ENCODE measurements around the gene CSF2RB.

CSF2RB gene

GRCh38 chr22:36937319-36938027 is 24.0 kb downstream of the CSF2RB start:
- no peak for TF ChIP-seq Cebpa-rat (IDR thresholded peaks at IDR 0.05)
- no peak overlapping the region for H3K4me3 ChIP-seq
- H4K20me1 ChIP-seq: peaks cover 0 to 15% (median 0%) of the 10 kb centered on the region in 11 experiments; a peak in 4 of 22 replicates
- H3K27ac ChIP-seq: no peak overlapping the region
- H3K9ac ChIP-seq: no peak overlapping the region
- H3K4me1 ChIP-seq: peaks cover 11 to 49% (median 24%) of the 10 kb centered on the region in 10 experiments
- H3K36me3 ChIP-seq: peaks cover 9 to 61% (median 49%) of the 10 kb centered on the region in 11 experiments; a peak in 21 of 22 replicates
- no peaks in the 10 kb centered on the region for H3K9me3 ChIP-seq (replicated peaks in 1 of 11)
- H3K4me2 ChIP-seq: peak overlapping the region in 3 of 11 experiments; percentile 59 to 76 (median 70); a peak in 7 of 22 replicates
- H3K27me3 ChIP-seq: no peaks in the 10 kb centered on the region

- peaks cover 0 to 15% (median 0%) of the 10 kb centered on the region in 11 experiments; a peak in 4 of 22 replicates for H4K20me1 ChIP-seq
- H3K9ac ChIP-seq: no peak overlapping the region
- no peak overlapping the region for H3K4me3 ChIP-seq
- TF ChIP-seq Cebpa-rat (IDR thresholded peaks at IDR 0.05): no peak
- no peak overlapping the region for H3K27ac ChIP-seq
- H3K27me3 ChIP-seq: no peaks in the 10 kb centered on the region
- peaks cover 11 to 44% (median 20%) of the 10 kb centered on the region in 10 experiments for H3K4me1 ChIP-seq
- peaks cover 9 to 56% (median 46%) of the 10 kb centered on the region in 11 experiments; a peak in 21 of 22 replicates for H3K36me3 ChIP-seq
- peak overlapping the region in 1 of 11 experiments; percentile 3; a peak in 2 of 22 replicates for H3K4me2 ChIP-seq
- H3K9me3 ChIP-seq (replicated peaks in 1 of 11): no peaks in the 10 kb centered on the region
These were observed 24.6 kb downstream of the CSF2RB start for GRCh38 chr22:36938028-36938425.

GRCh38 chr22:36938886-36939285 is 25.5 kb downstream of the CSF2RB start:
- TF ChIP-seq Cebpa-rat (IDR thresholded peaks at IDR 0.05): no peak
- Histone ChIP-seq H3K9ac (no peak overlapping the region), H3K4me1 (peaks cover 11 to 40% (median 20%) of the 10 kb centered on the region in 10 experiments), H3K4me2 (peak overlapping the region in 4 of 11 experiments; percentile 31 to 45 (median 35); a peak in 7 of 22 replicates), H3K4me3 (no peak overlapping the region), H3K27me3 (no peaks in the 10 kb centered on the region), H3K9me3 (replicated peaks in 1 of 11) (no peaks in the 10 kb centered on the region), H3K36me3 (peaks cover 9 to 47% (median 39%) of the 10 kb centered on the region in 11 experiments; a peak in 21 of 22 replicates), H3K27ac (no peak overlapping the region), H4K20me1 (peaks cover 0 to 15% (median 0%) of the 10 kb centered on the region in 11 experiments; a peak in 3 of 22 replicates)

GRCh38 chr22:36940676-36941075 is 27.2 kb downstream of the CSF2RB start:
- 0 out of 22 replicates have a peak overlapping the region, but pooled peaks of 1 of the 11 experiments have one; percentile 5 for H3K4me2 ChIP-seq
- H3K36me3 ChIP-seq: peaks cover 0 to 29% (median 21%) of the 10 kb centered on the region in 11 experiments; a peak in 17 of 22 replicates
- TF ChIP-seq Cebpa-rat (IDR thresholded peaks at IDR 0.05): no peak
- H3K9ac ChIP-seq: no peak overlapping the region
- H3K27ac ChIP-seq: no peak overlapping the region
- H3K27me3 ChIP-seq: no peaks in the 10 kb centered on the region
- H3K4me1 ChIP-seq: peaks cover 11 to 40% (median 19%) of the 10 kb centered on the region in 10 experiments
- peaks cover 0 to 12% (median 0%) of the 10 kb centered on the region in 11 experiments; a peak in 3 of 22 replicates for H4K20me1 ChIP-seq
- H3K9me3 ChIP-seq (replicated peaks in 1 of 11): no peaks in the 10 kb centered on the region
- no peak overlapping the region for H3K4me3 ChIP-seq

- Histone ChIP-seq H3K27me3 (no peaks in the 10 kb centered on the region), H3K9ac (no peak overlapping the region), H3K27ac (no peak overlapping the region), H4K20me1 (peaks cover 0 to 5% (median 0%) of the 10 kb centered on the region in 11 experiments; a peak in 2 of 22 replicates), H3K36me3 (peaks cover 0 to 11% (median 9%) of the 10 kb centered on the region in 11 experiments; a peak in 15 of 22 replicates), H3K4me1 (peaks cover 0 to 25% (median 5%) of the 10 kb centered on the region in 10 experiments; a peak in 10 of 20 replicates), H3K9me3 (replicated peaks in 1 of 11) (no peaks in the 10 kb centered on the region), H3K4me3 (no peak overlapping the region), H3K4me2 (no peak overlapping the region)
- TF ChIP-seq Cebpa-rat (IDR thresholded peaks at IDR 0.05): no peak
These were observed 29.1 kb downstream of the CSF2RB start for GRCh38 chr22:36942556-36942955.

GRCh38 chr22:36946421-36947158 is 33.2 kb downstream of the CSF2RB start:
- H3K36me3 ChIP-seq: no peaks in the 10 kb centered on the region
- H3K9me3 ChIP-seq (replicated peaks in 1 of 11): peaks cover 0 to 5% (median 0%) of the 10 kb centered on the region in 11 experiments; a peak in 1 of 22 replicates
- H3K4me3 ChIP-seq: no peak overlapping the region
- no peak overlapping the region for H3K27ac ChIP-seq
- H4K20me1 ChIP-seq: no peaks in the 10 kb centered on the region
- peaks cover 0 to 9% (median 0%) of the 10 kb centered on the region in 10 experiments; a peak in 1 of 20 replicates for H3K4me1 ChIP-seq
- no peak overlapping the region for H3K4me2 ChIP-seq
- TF ChIP-seq Cebpa-rat (IDR thresholded peaks at IDR 0.05): no peak
- H3K27me3 ChIP-seq: no peaks in the 10 kb centered on the region
- no peak overlapping the region for H3K9ac ChIP-seq

- H3K27me3 ChIP-seq: no peaks in the 10 kb centered on the region
- peaks cover 0 to 22% (median 8%) of the 10 kb centered on the region in 10 experiments; a peak in 16 of 20 replicates for H3K4me1 ChIP-seq
- H3K36me3 ChIP-seq: no peaks in the 10 kb centered on the region
- TF ChIP-seq Cebpa-rat (IDR thresholded peaks at IDR 0.05): no peak
- H3K9me3 ChIP-seq (replicated peaks in 1 of 11): peaks cover 0 to 5% (median 0%) of the 10 kb centered on the region in 11 experiments; a peak in 1 of 22 replicates
- no peaks in the 10 kb centered on the region for H4K20me1 ChIP-seq
- H3K4me3 ChIP-seq: no peak overlapping the region
- no peak overlapping the region for H3K27ac ChIP-seq
- no peak overlapping the region for H3K9ac ChIP-seq
- H3K4me2 ChIP-seq: no peak overlapping the region
These were observed 35.1 kb downstream of the CSF2RB start for GRCh38 chr22:36948273-36949225.

Measured in BLaER1 treated with 17β-estradiol and CSF1 and Interleukin-3, amounts not matched to agents 10 nM and 100 nM (cell line).